WI38 (cell line): ENCODE data around the gene HS1BP3.

Source experiments
- H3K4me3 ChIP-seq: 2 replicates; pipeline ENCODE4 v1.5.1; 2011; ENCODE audit warnings: low read depth, mild to moderate bottlenecking, control low read depth, low read length
- CTCF ChIP-seq: IDR thresholded peaks from 2 replicates; pipeline ENCODE4 v1.5.1; 2012; ENCODE audit warnings: low read depth, mild to moderate bottlenecking, control low read depth, low read length

Gene HS1BP3

GRCh38 chr2:20623241-20623640 lies 27.7 kb downstream of the HS1BP3 start:
- no peak for TF ChIP-seq CTCF
- no peak overlapping the region for H3K4me3 ChIP-seq

- no peak overlapping the region for H3K4me3 ChIP-seq
- TF ChIP-seq CTCF = no peak
Observed at GRCh38 chr2:20622731-20623130, 28.2 kb downstream of the HS1BP3 start.

GRCh38 chr2:20622296-20622686 lies 28.6 kb downstream of the HS1BP3 start:
- no peak overlapping the region for H3K4me3 ChIP-seq
- no peak for TF ChIP-seq CTCF

GRCh38 chr2:20621366-20622295 lies 29.3 kb downstream of the HS1BP3 start:
- no peak for TF ChIP-seq CTCF
- no peak overlapping the region for H3K4me3 ChIP-seq

GRCh38 chr2:20620696-20621365 lies 30.1 kb downstream of the HS1BP3 start:
- no peak for TF ChIP-seq CTCF
- H3K4me3 ChIP-seq = no peak overlapping the region

GRCh38 chr2:20620271-20620681 lies 30.6 kb downstream of the HS1BP3 start:
- no peak overlapping the region for H3K4me3 ChIP-seq
- TF ChIP-seq CTCF = no peak

GRCh38 chr2:20619624-20620024 lies 31.3 kb downstream of the HS1BP3 start:
- no peak overlapping the region for H3K4me3 ChIP-seq
- TF ChIP-seq CTCF = no peak
